ENCODE data around the gene ZBTB26. TPM values are rescaled to one million over a fixed set of nuclear protein-coding genes. Genes with fewer than 3 reads are reported as not detected.
"Not testable (repeated sequence)": the region's sequence is repeated elsewhere in the genome, so short reads cannot be mapped to it uniquely, and the experiment has no call there.

ZBTB26 gene
- total and polyA plus RNA-seq, 5 donors, result 2.3 to 5.8 (median 4.9) TPM

GRCh38 chr9:122923947-122924346, 7.4 kb downstream of the ZBTB26 start:
- Histone ChIP-seq H3K4me3 (ENCODE audit: low read length) (no peak overlapping the region), H3K27ac (ENCODE audit: low read length) (no peak overlapping the region), H3K4me1 (ENCODE audit: control insufficient read depth, insufficient read depth, low read length) (no peaks in the 10 kb centered on the region), H3K27me3 (ENCODE audit: control insufficient read depth, insufficient read depth) (no peaks in the 10 kb centered on the region), H3K9me3 (ENCODE audit: control insufficient read depth, low read length) (no peaks in the 10 kb centered on the region)
- no peak for ATAC-seq
- no peak for DNase-seq
- 83% methylated on average over 3 of the region's 3 CpGs for WGBS
- intact Hi-C loops (cut with DNase I), result no loop called here

DNA sequence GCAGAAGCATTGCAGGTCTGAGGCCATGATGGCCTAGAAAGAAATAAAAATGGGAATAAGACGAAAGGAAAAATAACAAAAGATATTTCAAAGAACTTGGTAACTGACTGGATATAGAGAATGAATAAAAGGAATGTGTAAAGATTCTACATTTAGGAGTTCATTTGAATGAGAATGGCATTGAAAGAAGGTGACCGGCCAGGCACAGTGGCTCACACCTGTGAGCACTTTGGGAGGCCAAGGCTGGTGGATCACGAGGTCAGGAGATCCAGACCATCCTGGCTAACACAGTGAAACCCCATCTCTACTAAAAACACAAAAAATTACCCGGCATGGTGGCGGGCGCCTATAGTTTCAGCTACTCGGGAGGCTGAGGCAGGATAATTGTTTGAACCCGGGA, 8.6 kb downstream of the ZBTB26 start:
- H3K4me1 ChIP-seq (ENCODE audit: control insufficient read depth, insufficient read depth, low read length), result no peaks in the 10 kb centered on the region
- H3K27me3 ChIP-seq (ENCODE audit: control insufficient read depth, insufficient read depth), result no peaks in the 10 kb centered on the region
- 90% methylated on average over 8 of the region's 8 CpGs for WGBS
- DNase-seq, result no peak
- no peak for ATAC-seq
- H3K4me3 ChIP-seq (ENCODE audit: low read length), result no peak overlapping the region
- H3K27ac ChIP-seq (ENCODE audit: low read length), result no peak overlapping the region
- intact Hi-C loops (cut with DNase I), result no loop called here
- H3K9me3 ChIP-seq (ENCODE audit: control insufficient read depth, low read length), result no peaks in the 10 kb centered on the region

DNA sequence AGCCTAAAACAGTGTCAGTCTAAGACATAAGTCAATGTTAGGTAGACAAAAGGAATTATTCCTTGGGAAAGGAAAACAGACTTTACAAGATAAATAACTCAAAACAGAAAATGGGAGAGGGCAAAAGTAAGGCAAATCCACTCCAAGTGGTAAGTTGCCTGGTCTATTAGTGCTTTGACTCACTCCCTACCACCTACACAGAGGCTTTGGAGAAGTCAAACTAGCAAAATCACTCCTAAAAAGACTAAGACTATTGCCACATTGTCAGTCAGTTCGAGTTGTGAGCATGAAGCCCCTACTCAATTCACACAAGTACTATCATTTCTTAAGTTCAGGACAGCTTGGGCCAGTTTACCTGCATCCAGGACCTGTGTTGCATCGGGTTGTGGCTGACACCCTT, 13.0 kb downstream of the ZBTB26 start:
- 86% methylated on average over 2 of the region's 2 CpGs for WGBS
- DNase-seq, result no peak
- Histone ChIP-seq H3K27ac (ENCODE audit: low read length) (no peak overlapping the region), H3K4me1 (ENCODE audit: control insufficient read depth, insufficient read depth, low read length) (no peaks in the 10 kb centered on the region), H3K27me3 (ENCODE audit: control insufficient read depth, insufficient read depth) (no peaks in the 10 kb centered on the region), H3K9me3 (ENCODE audit: control insufficient read depth, low read length) (no peaks in the 10 kb centered on the region), H3K4me3 (ENCODE audit: low read length) (no peak overlapping the region)
- no peak for ATAC-seq
- intact Hi-C loops (cut with DNase I), result no loop called here

DNA sequence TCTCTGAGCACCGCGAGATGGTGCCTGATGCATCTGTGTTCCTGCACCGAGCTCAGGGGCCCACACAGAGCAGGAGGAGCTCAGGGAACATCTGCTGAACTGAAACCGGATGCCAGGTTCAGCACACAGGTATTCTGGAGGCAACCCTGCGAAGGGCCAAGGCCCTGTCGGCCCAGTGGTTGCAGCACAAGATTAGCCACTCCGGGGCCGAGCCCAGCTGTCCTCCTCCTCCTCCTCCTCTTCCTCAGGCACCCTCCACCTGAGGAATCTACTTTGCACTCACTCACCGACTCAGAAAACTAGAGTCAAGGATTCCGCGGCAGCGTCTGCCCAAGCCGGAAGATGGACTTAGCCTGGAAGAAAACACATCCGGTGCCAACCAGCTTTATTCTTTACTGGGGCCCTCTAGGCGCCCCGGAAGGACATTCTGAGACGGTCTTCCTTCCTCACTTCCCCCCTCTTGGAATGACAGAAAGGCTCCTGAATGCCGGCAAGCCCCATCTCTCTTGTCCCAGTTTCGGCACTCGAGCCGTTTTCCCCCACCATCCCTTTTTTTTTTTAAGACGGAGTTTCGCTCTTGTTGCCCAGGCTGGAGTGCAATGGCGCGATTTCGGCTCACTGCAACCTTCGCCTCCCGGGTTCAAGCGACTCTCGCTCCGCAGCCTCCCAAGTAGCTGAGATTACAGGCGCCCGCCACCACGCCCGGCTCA, 18.2 kb downstream of the ZBTB26 start, which contains the start of gene ZBTB6:
Gene ZBTB6, minus strand, starts transcription at position 360 of the 710 bp plus-strand sequence. CDS start 1,251 bp downstream, outside the sequence.
- no peaks in the 10 kb centered on the region for H3K4me1 ChIP-seq (ENCODE audit: control insufficient read depth, insufficient read depth, low read length)
- peak; percentile 69 to 84 (median 78) for DNase-seq
- intact Hi-C loops (cut with DNase I), result no loop called here
- no peaks in the 10 kb centered on the region for H3K9me3 ChIP-seq (ENCODE audit: control insufficient read depth, low read length)
- H3K27ac ChIP-seq (ENCODE audit: low read length), result peak within 1 kb of the TSS; percentile 95
- H3K4me3 ChIP-seq (ENCODE audit: low read length), result peak within 1 kb of the TSS; percentile 97
- H3K27me3 ChIP-seq (ENCODE audit: control insufficient read depth, insufficient read depth), result no peaks in the 10 kb centered on the region
- peak; percentile 98 for ATAC-seq
- WGBS, result under 1% methylated on average over 35 of the region's 35 CpGs

DNA sequence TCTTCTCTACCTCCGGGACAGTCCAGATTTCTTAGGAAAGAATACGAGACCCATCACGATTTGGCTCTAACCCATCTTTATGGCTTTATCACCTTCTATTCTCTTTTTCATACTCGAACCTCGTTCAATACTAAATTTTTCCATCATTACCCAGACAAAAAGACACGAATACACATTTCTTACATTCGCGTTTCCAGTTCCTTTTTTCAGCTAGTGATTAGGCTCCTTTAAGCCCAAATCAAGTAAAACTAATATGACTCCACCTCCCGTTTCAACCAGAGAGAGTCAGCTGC, 18.7 kb downstream of the ZBTB26 start:
- Histone ChIP-seq H3K27ac (ENCODE audit: low read length) (peak overlapping the region; percentile 95), H3K27me3 (ENCODE audit: control insufficient read depth, insufficient read depth) (no peaks in the 10 kb centered on the region), H3K4me1 (ENCODE audit: control insufficient read depth, insufficient read depth, low read length) (no peaks in the 10 kb centered on the region), H3K9me3 (ENCODE audit: control insufficient read depth, low read length) (no peaks in the 10 kb centered on the region), H3K4me3 (ENCODE audit: low read length) (peak overlapping the region; percentile 97)
- ATAC-seq (no peak), DNase-seq (no peak)
- intact Hi-C loops (cut with DNase I), result no loop called here
- whole genome bisulfite sequencing, result 4% methylated on average over 9 of the region's 9 CpGs

DNA sequence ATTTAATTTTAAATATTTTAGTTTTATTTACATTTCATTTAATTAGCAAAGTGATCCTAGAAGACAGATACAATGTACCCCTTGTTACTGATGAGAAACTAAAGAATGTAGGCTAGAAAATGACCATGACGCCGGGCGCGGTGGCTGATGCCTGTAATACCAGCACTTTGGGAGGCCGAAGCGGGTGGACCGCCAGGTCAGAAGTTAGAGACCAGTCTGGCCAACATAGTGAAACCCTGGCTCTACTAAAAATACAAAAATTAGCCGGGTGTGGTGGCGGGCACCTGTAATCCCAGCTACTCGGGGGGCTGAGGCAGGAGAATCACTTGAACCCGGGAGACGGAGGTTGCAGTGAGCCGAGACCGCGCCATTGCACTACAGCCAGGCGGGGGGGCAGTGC, 25.2 kb downstream of the ZBTB26 start:
- H3K9me3 ChIP-seq (ENCODE audit: control insufficient read depth, low read length); H3K27me3 ChIP-seq (ENCODE audit: control insufficient read depth, insufficient read depth); H3K4me1 ChIP-seq (ENCODE audit: control insufficient read depth, insufficient read depth, low read length); H3K4me3 ChIP-seq (ENCODE audit: low read length); ATAC-seq; H3K27ac ChIP-seq (ENCODE audit: low read length); intact Hi-C loops (cut with DNase I): not testable (repeated sequence)
- WGBS, result 94% methylated on average over 16 of the region's 16 CpGs
- peak in 1 of 3 donors; percentile 65 for DNase-seq

DNA sequence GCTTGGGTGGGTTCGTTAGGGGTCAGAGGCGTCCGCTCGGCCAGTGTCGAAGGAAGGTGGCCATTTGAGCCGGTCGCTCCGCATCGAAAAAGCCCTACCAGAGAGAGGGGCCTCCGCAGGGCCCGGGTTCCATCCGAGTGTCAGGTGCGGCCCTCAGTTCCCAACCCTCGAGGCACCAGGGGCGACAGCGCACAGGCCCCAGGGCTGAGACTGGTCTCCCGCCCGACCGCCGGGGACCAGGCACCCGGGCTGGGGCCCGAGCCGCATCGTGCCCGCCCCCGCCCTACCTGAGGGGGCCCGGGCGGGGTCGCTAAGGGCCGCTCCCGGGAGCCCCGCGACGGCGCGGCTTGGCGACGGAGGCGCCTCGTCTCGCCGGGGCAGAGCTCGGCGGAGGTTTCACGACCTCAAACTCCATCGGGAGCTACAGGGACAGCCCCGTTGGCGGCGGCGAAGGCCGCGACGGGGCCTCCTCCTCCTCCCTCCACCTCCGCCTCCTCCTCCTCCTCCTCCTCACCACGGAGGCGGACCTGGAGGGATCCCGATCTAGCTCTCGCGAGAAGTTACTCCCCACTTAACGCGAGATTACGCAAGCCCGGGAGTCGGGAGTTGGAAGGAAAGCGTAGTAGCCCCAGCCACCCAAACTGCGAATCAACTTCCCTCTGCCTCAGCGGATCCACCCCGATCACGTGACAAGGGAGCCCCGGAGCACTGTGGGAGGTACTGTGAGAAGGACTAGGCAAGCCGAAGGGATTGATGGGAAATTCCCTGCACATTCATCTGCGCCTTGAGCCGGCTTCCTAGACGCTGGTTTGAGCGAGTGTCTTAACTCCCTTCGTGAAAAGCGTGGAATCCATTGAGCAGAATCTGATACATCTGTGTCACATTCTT, 26.2 kb downstream of the ZBTB26 start, which contains the start of gene RC3H2:
Gene RC3H2, minus strand, starts transcription at position 537 of the 888 bp plus-strand sequence. CDS start 7,850 bp downstream, outside the sequence.
- DNase-seq (peak; percentile 98 to 99 (median 98)), ATAC-seq (peak; percentile 99)
- peak within 1 kb of the TSS; percentile 92 for H3K4me3 ChIP-seq (ENCODE audit: low read length)
- no peaks in the 10 kb centered on the region for H3K27me3 ChIP-seq (ENCODE audit: control insufficient read depth, insufficient read depth)
- intact Hi-C loops (cut with DNase I), result no loop called here
- no peaks in the 10 kb centered on the region for H3K4me1 ChIP-seq (ENCODE audit: control insufficient read depth, insufficient read depth, low read length)
- under 1% methylated on average over 77 of the region's 77 CpGs for WGBS
- H3K27ac ChIP-seq (ENCODE audit: low read length), result peak within 1 kb of the TSS; percentile 93
- H3K9me3 ChIP-seq (ENCODE audit: control insufficient read depth, low read length), result no peaks in the 10 kb centered on the region

GRCh38 chr9:122904466-122904822, 26.9 kb downstream of the ZBTB26 start:
- ATAC-seq (peak; percentile 47 to 62), DNase-seq (peak in 1 of 3 donors; percentile 35)
- H3K9me3 ChIP-seq (ENCODE audit: control insufficient read depth, low read length), result no peaks in the 10 kb centered on the region
- intact Hi-C loops (cut with DNase I), result no loop called here
- peak overlapping the region; percentile 93 for H3K27ac ChIP-seq (ENCODE audit: low read length)
- no peaks in the 10 kb centered on the region for H3K27me3 ChIP-seq (ENCODE audit: control insufficient read depth, insufficient read depth)
- WGBS, result under 1% methylated on average over 8 of the region's 8 CpGs
- peak overlapping the region; percentile 92 for H3K4me3 ChIP-seq (ENCODE audit: low read length)
- no peaks in the 10 kb centered on the region for H3K4me1 ChIP-seq (ENCODE audit: control insufficient read depth, insufficient read depth, low read length)

- Histone ChIP-seq H3K27me3 (ENCODE audit: control insufficient read depth, insufficient read depth) (no peaks in the 10 kb centered on the region), H3K4me3 (ENCODE audit: low read length) (peak overlapping the region; percentile 20), H3K27ac (ENCODE audit: low read length) (no peak overlapping the region), H3K9me3 (ENCODE audit: control insufficient read depth, low read length) (no peaks in the 10 kb centered on the region), H3K4me1 (ENCODE audit: control insufficient read depth, insufficient read depth, low read length) (peaks cover 2% of the 10 kb centered on the region)
- no peak for ATAC-seq
- DNase-seq, result no peak
- intact Hi-C loops (cut with DNase I), result no loop called here
- WGBS, result 58% methylated on average over 2 of the region's 2 CpGs
Observed at GRCh38 chr9:122900791-122901190, 30.5 kb downstream of the ZBTB26 start.

GRCh38 chr9:122897969-122898368, 33.3 kb downstream of the ZBTB26 start:
- Histone ChIP-seq H3K27ac (ENCODE audit: low read length) (no peak overlapping the region), H3K27me3 (ENCODE audit: control insufficient read depth, insufficient read depth) (no peaks in the 10 kb centered on the region), H3K4me3 (ENCODE audit: low read length) (no peak overlapping the region), H3K9me3 (ENCODE audit: control insufficient read depth, low read length) (no peaks in the 10 kb centered on the region), H3K4me1 (ENCODE audit: control insufficient read depth, insufficient read depth, low read length) (peaks cover 2% of the 10 kb centered on the region)
- DNase-seq (no peak), ATAC-seq (no peak)
- 99% methylated on average over 1 of the region's 1 CpG for WGBS
- intact Hi-C loops (cut with DNase I), result no loop called here

DNA sequence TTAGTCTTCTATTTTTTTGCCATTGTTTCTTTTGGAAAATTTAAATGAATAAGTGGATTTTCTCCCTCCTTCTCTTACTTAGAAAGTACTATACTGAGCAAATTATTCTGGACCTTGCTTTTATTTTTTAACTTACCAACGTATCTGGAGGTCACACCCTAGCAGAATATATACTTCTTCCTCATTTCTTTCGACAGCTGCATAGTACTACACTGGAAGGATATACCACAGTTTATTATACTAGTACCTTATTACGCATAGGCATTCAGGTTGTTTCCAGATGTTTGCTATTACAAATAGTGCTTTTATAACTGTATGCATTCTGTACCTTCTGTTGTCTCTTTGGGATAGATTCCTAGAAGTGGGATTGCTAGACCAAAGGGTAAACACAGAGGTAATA, 42.8 kb downstream of the ZBTB26 start:
- H3K4me1 ChIP-seq (ENCODE audit: control insufficient read depth, insufficient read depth, low read length), result no peaks in the 10 kb centered on the region
- DNase-seq (no peak), ATAC-seq (no peak)
- no peaks in the 10 kb centered on the region for H3K27me3 ChIP-seq (ENCODE audit: control insufficient read depth, insufficient read depth)
- intact Hi-C loops (cut with DNase I), result no loop called here
- 61% methylated on average over 3 of the region's 3 CpGs for WGBS
- H3K4me3 ChIP-seq (ENCODE audit: low read length), result no peak overlapping the region
- no peaks in the 10 kb centered on the region for H3K9me3 ChIP-seq (ENCODE audit: control insufficient read depth, low read length)
- H3K27ac ChIP-seq (ENCODE audit: low read length), result no peak overlapping the region
